Kidney (tissue), 14 donors: Measurements from ENCODE around the gene DDX51. TPM values are rescaled to one million over a fixed set of nuclear protein-coding genes. Genes with fewer than 3 reads are reported as not detected.

ENCODE experiments used
- DNase-seq, 5 donors: peaks; one replicate each; pipeline ENCODE4 v3.0.0-alpha.2; 2013 to 2020
- FAIRE-seq: peaks from 2 replicates; lab custom pipeline; 2012; peaks lifted over from hg19 to GRCh38; lab: Jason Lieb, UNC
- H3K27ac ChIP-seq, 2 donors: one replicate each; pipeline ENCODE4 v1.7.0; 2013; ENCODE audit warnings: low read depth in 2 of 2, low read length in 2 of 2, inconsistent platforms in 1 of 2
- H3K27me3 ChIP-seq: one replicate; pipeline ENCODE4 v1.7.1; 2013; ENCODE audit warnings: low read length, inconsistent platforms; ENCODE audit not compliant: control insufficient read depth, insufficient read depth
- H3K36me3 ChIP-seq, 3 donors: one replicate each; pipeline versions ENCODE4 v1.7.0 to v1.7.1; 2013; ENCODE audit warnings: low read length in 3 of 3, control low read depth in 1 of 3, inconsistent platforms in 1 of 3; ENCODE audit not compliant: insufficient read depth in 3 of 3, control insufficient read depth in 2 of 3
- H3K4me1 ChIP-seq, 3 donors: one replicate each; pipeline versions ENCODE4 v1.7.0 to v1.7.1; 2013; ENCODE audit warnings: low read length in 3 of 3, inconsistent platforms in 1 of 3, low read depth in 1 of 3; ENCODE audit not compliant: control insufficient read depth in 2 of 3, insufficient read depth in 2 of 3
- H3K4me3 ChIP-seq, 3 donors: one replicate each; pipeline versions ENCODE4 v1.7.0 to v1.8.1; 2013; ENCODE audit warnings: low read length in 3 of 3, control low read depth in 1 of 3, inconsistent platforms in 1 of 3
- H3K9ac ChIP-seq, 3 donors: one replicate each; pipeline versions ENCODE4 v1.7.0 to v1.7.1; 2013; ENCODE audit warnings: low read length in 3 of 3, control low read depth in 1 of 3, inconsistent platforms in 1 of 3
- H3K9me3 ChIP-seq, 3 donors: one replicate each; pipeline versions ENCODE4 v1.7.0 to v1.7.1; 2013; ENCODE audit warnings: low read length in 3 of 3, control low read depth in 1 of 3, inconsistent platforms in 1 of 3; ENCODE audit not compliant: control insufficient read depth in 2 of 3, insufficient read depth in 1 of 3
- intact Hi-C: fragments of 100-400 bp; cut with DNase I; formaldehyde crosslinking; loops from one replicate; pipeline ENCODE4 v1.11.1; 2022
- polyA plus RNA-seq: library from polyadenylated mRNA; stranded (reverse); fragments of 350-450 nt; fragmentation: Illumina TruSeq; extraction: RNeasy Lipid Tissue Mini Kit (QIAGEN cat#74804); gene quantifications from one replicate; pipeline ENCODE4 v1.2.3, GENCODE V29; 2014; ENCODE audit warnings: low read depth, low replicate concordance; ENCODE audit not compliant: insufficient read depth
- total RNA-seq: library from RNA; stranded (reverse); fragmentation: NEBNext Ultra II Directional; extraction: Animal tissue kit (Norgen Biotek cat#: 25700); gene quantifications from one replicate; pipeline ENCODE4 v1.2.1, GENCODE V29; 2021
- TF ChIP-seq, protein P1 (sequence below): IDR thresholded peaks from 3 replicates; pipeline ENCODE4 v1.5.1; 2012; ENCODE audit warnings: mild to moderate bottlenecking, moderate library complexity, borderline replicate concordance; ENCODE audit not compliant: insufficient read depth; ENCODE audit errors: extremely low read depth
- donor health status: control.
- donor health status: control.
- donor health status: control.
- donor health status: control.
- donor health status: control.
- donor health status: DM: yes; HTN: yes; CAD: no.
- donor health status: Normal renal cell carcinoma (clear cell type).

Gene DDX51
- total and polyA plus RNA-seq, 2 donors from 2014 or later = 10.3 to 19.6 TPM

DNA sequence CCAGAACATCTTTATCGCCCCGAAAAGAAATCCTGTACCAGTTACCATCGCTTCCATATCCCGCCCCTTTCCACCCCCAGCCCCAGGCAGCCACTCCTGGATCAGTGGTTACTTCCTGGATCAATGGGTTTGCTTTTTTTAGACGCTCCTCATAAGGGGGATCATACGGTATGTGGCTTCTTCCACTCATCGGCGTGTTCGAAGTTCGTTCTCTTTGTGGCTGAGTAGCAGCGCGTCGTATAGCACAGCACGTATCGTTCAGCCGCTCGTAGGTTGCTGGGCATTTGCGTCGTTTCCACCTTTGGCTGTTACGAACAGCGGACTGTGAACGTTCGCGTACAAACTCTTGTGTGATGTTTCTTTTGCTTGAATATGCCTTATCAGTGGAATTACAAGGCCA, 2.0 kb upstream of the DDX51 start:
- no peak for FAIRE-seq

DNA sequence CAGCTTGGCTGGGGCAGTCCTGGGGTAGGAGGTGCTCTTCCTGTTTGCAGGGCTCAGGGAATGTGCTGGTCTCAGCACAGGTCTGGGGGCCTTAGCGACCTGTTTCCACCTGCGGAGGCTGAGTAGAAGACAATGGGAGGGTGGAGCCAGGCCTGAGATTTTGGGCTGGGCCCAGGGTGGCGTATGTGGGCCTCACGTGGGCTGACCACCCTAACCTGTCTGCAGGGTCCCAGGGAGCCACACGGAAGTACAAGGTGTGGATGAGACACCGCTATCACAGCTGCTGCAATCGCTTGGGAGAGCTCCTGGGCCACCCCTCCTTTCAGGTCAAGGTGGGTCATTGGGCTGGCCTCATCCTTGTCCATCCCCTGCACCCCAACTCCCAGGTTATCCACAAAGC, 1.2 kb upstream of the DDX51 start:
- Histone ChIP-seq H3K36me3 (peaks cover 2 to 15% (median 3%) of the 10 kb centered on the region in 3 donors), H3K27me3 (no peaks in the 10 kb centered on the region), H3K9me3 (no peaks in the 10 kb centered on the region), H3K4me1 (peaks cover 0 to 22% (median 0%) of the 10 kb centered on the region in 3 donors), H3K4me3 (peak overlapping the region in 2 of 3 donors; percentile 71 to 74), H3K27ac (no peak overlapping the region), H3K9ac (peak overlapping the region in 1 of 3 donors; percentile 55)
- FAIRE-seq (no peak), DNase-seq (peak in 2 of 5 donors; percentile 46 to 64)
- TF ChIP-seq, protein P1, sequence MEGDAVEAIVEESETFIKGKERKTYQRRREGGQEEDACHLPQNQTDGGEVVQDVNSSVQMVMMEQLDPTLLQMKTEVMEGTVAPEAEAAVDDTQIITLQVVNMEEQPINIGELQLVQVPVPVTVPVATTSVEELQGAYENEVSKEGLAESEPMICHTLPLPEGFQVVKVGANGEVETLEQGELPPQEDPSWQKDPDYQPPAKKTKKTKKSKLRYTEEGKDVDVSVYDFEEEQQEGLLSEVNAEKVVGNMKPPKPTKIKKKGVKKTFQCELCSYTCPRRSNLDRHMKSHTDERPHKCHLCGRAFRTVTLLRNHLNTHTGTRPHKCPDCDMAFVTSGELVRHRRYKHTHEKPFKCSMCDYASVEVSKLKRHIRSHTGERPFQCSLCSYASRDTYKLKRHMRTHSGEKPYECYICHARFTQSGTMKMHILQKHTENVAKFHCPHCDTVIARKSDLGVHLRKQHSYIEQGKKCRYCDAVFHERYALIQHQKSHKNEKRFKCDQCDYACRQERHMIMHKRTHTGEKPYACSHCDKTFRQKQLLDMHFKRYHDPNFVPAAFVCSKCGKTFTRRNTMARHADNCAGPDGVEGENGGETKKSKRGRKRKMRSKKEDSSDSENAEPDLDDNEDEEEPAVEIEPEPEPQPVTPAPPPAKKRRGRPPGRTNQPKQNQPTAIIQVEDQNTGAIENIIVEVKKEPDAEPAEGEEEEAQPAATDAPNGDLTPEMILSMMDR = no peak
- intact Hi-C loops = no loop called here

More for the DNA sequence above, 2.0 kb upstream of the DDX51 start:
- peak in 2 of 5 donors; percentile 27 to 35 for DNase-seq
- no peaks in the 10 kb centered on the region for H3K27me3 ChIP-seq
- TF ChIP-seq, protein P1 = no peak
- peaks cover 0 to 8% (median 3%) of the 10 kb centered on the region in 3 donors for H3K36me3 ChIP-seq
- H3K9me3 ChIP-seq = no peaks in the 10 kb centered on the region
- no peak overlapping the region for H3K4me3 ChIP-seq
- intact Hi-C loops = no loop called here
- no peak overlapping the region for H3K27ac ChIP-seq
- peaks cover 0 to 22% (median 0%) of the 10 kb centered on the region in 3 donors for H3K4me1 ChIP-seq
- no peak overlapping the region for H3K9ac ChIP-seq

DNA sequence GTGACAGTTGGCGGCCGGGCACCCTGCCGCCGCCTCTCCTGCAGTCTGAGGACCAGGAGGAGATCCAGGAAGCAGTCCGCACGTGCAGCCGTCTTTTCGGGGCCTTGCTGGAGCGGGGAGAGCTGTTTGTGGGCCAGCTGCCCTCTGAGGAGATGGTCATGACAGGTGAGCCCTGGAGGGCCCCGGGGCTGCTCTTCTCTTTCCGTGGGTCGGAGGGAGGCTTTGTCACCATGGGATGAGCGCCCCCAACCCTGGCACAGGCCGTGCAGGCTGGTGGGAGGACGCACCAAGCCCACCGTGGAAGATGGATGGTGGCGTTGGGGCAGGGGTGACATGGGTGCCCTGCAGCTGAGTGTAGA, 670 bp upstream of the DDX51 start:
- peak overlapping the region; percentile 53 to 74 (median 71) for H3K4me3 ChIP-seq
- no peaks in the 10 kb centered on the region for H3K27me3 ChIP-seq
- H3K9ac ChIP-seq = peak overlapping the region in 2 of 3 donors; percentile 55 to 77
- peak overlapping the region in 1 of 2 donors; percentile 37 for H3K27ac ChIP-seq
- intact Hi-C loops = no loop called here
- no peaks in the 10 kb centered on the region for H3K9me3 ChIP-seq
- no peak for DNase-seq
- TF ChIP-seq, protein P1 = no peak
- no peak for FAIRE-seq
- peaks cover 2 to 16% (median 5%) of the 10 kb centered on the region in 3 donors for H3K36me3 ChIP-seq
- peaks cover 0 to 22% (median 0%) of the 10 kb centered on the region in 3 donors for H3K4me1 ChIP-seq
